Esophagus squamous epithelium (tissue), 4 donors: ENCODE data around the gene ING3.

ENCODE experiments used
- CTCF ChIP-seq, 6 experiments: fragments of 450-650 bp in 4 of 6; fragments of 200-600 bp in 2 of 6; sonication (generic) in 2 of 6; IDR thresholded peaks; one replicate each; pipeline ENCODE4 v1.5.1; 2016 to 2019; ENCODE audit warnings: antibody characterized with exemption in 6 of 6, mild to moderate bottlenecking in 4 of 6, moderate library complexity in 4 of 6
- POLR2A ChIP-seq, 4 donors: fragments of 450-650 bp; IDR thresholded peaks; one replicate each; pipeline ENCODE4 v1.6.1; 2017; ENCODE audit warnings: antibody characterized with exemption in 4 of 4, mild to moderate bottlenecking in 4 of 4, moderate library complexity in 3 of 4

- TF ChIP-seq CTCF (IDR thresholded peaks at IDR 0.05) (no peak), POLR2A (IDR thresholded peaks at IDR 0.05) (no peak)
These were observed 727 bp downstream of the ING3 start for GRCh38 chr7:120951309-120951699.
